Eye (tissue), 1 donor: ENCODE data around the gene MTHFD2L.

Experiments used
- DNase-seq: peaks from one replicate; pipeline ENCODE4 v3.0.0-alpha.2; 2015

MTHFD2L gene

GRCh38 chr4:74258963-74259362 lies 101.0 kb downstream of the MTHFD2L start:
- peak; percentile 8 for DNase-seq

- DNase-seq = no peak
These were observed 102.1 kb downstream of the MTHFD2L start for GRCh38 chr4:74260036-74260435.

- DNase-seq = peak; percentile 3
These were observed 104.6 kb downstream of the MTHFD2L start for GRCh38 chr4:74262522-74262921.

GRCh38 chr4:74263551-74263950 lies 105.6 kb downstream of the MTHFD2L start:
- DNase-seq = no peak

- DNase-seq = no peak
These were observed 108.2 kb downstream of the MTHFD2L start for GRCh38 chr4:74266081-74266480.

GRCh38 chr4:74267998-74268606 lies 110.2 kb downstream of the MTHFD2L start:
- no peak for DNase-seq

- no peak for DNase-seq
These were observed 110.7 kb downstream of the MTHFD2L start for GRCh38 chr4:74268643-74269042.

- no peak for DNase-seq
These were observed 120.6 kb downstream of the MTHFD2L start for GRCh38 chr4:74278490-74278889.

GRCh38 chr4:74279716-74280115 lies 121.8 kb downstream of the MTHFD2L start:
- no peak for DNase-seq

GRCh38 chr4:74282926-74283325 lies 125.0 kb downstream of the MTHFD2L start:
- no peak for DNase-seq

GRCh38 chr4:74283614-74284013 lies 125.7 kb downstream of the MTHFD2L start:
- DNase-seq = no peak

GRCh38 chr4:74284053-74284452 lies 126.1 kb downstream of the MTHFD2L start:
- DNase-seq = no peak

GRCh38 chr4:74287164-74287563 lies 129.2 kb downstream of the MTHFD2L start:
- no peak for DNase-seq

- DNase-seq = no peak
These were observed 129.9 kb downstream of the MTHFD2L start for GRCh38 chr4:74287791-74288190.

GRCh38 chr4:74291471-74291870 lies 133.6 kb downstream of the MTHFD2L start:
- no peak for DNase-seq

GRCh38 chr4:74292111-74292870 lies 134.4 kb downstream of the MTHFD2L start:
- no peak for DNase-seq

- no peak for DNase-seq
These were observed 135.6 kb downstream of the MTHFD2L start for GRCh38 chr4:74293558-74293957.

GRCh38 chr4:74294681-74295080 lies 136.8 kb downstream of the MTHFD2L start:
- no peak for DNase-seq

- DNase-seq = no peak
These were observed 139.6 kb downstream of the MTHFD2L start for GRCh38 chr4:74297539-74297938.

GRCh38 chr4:74304095-74304625 lies 146.2 kb downstream of the MTHFD2L start:
- no peak for DNase-seq

- DNase-seq = no peak
These were observed 147.1 kb downstream of the MTHFD2L start for GRCh38 chr4:74305000-74305399.

GRCh38 chr4:74307170-74307569 lies 149.3 kb downstream of the MTHFD2L start:
- no peak for DNase-seq

GRCh38 chr4:74308215-74308614 lies 150.3 kb downstream of the MTHFD2L start, which contains the start of gene EPGN:
EPGN (plus strand) TSS chr4:74308470; CDS start chr4:74308534, 64 bp downstream.
- DNase-seq = peak; percentile 39

GRCh38 chr4:74309223-74309622 lies 151.3 kb downstream of the MTHFD2L start:
- DNase-seq = no peak
